UCSD-AML1 (cell line): ENCODE measurements around the gene FNDC5.
"Not testable (repeated sequence)": the region's sequence is repeated elsewhere in the genome, so short reads cannot be mapped to it uniquely, and the experiment has no call there.

Source experiments
- DNase-seq: peaks from one replicate; lab custom pipeline; 2025; ENCODE audit not compliant: unreplicated experiment; lab: John Stamatoyannopoulos, UW

Gene FNDC5

DNA sequence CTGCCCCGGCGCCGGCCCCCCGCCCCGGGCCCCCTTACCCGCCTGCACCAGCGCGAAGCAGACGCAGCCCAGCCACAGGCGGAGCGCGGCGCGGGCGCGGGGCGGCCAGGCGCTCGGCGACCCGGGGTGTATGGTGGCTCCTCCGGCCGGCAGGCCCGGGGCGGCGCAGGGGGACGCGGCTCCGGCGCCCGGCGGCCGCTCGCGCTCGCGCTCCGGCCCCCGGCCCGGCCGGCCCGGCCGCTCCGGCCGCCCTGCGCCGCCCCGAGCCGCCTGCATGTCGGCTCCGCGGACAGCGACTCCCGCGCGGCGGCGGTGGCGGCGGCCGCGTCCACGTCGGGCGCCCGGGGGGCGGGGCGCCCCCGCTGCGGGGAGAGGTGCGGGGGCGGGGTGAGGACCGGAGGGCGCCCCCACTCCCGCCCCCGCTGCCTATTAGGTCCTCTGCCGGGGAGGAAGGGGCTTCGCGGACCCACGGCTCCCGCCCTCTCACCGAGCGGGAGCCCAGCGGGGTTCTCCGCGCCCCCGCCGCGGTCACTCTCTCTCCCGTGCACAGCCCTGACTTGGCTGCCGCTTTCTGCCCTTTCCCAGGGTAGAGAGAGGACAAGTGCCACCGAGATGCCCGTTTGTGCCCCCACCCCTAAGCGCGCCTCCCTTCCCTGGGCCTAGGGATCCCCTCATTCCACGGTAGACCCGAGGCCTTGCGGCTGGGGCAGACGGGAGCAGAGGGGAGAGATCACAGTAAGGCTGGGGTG is at the start of gene FNDC5:
Gene FNDC5, minus strand, starts transcription at position 298 of the 749 bp plus-strand sequence.
- DNase-seq: no peak

DNA sequence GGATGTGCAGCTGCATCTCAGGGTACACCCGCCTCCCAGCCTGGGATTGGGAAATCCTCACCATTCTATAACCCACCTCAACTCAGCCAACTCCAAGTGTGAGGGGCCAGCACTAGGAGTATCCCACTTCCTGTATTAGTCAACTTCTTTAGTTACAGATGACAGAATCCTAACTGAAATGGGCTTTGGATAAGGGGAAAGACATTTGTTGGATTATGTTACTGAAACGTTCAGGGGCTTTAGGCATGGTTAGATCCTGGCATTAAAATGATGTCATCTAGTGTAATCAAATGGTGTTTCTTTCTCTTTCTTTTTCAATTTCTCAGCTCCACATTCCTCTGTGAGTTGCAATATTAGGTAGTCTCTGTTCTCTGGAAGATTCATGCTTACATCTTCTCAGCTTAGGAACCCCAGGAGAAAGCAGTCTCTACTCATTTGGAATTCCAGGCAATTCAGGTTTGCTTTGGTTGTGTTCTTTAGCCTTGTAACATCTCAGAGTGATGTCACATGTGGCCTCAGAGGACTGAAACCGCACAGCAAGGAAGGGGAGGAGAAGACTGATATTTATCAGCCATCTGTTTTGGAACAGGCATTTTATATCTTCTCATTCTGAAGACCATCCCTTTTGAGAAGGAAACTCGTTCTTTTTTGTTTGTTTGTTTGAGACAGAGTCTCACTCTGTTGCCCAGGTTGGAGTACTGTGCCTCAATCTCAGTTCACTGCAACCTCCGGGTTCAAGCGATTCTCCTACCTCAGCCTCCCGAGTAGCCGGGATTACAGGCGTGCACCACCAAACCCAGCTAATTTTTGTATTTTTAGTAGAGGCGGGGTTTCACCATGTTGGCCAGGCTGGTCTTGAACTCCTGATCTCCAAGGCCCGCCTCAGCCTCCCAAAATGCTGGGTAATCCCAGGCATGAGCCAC is 49.4 kb upstream of the FNDC5 start:
- DNase-seq: no peak

DNA sequence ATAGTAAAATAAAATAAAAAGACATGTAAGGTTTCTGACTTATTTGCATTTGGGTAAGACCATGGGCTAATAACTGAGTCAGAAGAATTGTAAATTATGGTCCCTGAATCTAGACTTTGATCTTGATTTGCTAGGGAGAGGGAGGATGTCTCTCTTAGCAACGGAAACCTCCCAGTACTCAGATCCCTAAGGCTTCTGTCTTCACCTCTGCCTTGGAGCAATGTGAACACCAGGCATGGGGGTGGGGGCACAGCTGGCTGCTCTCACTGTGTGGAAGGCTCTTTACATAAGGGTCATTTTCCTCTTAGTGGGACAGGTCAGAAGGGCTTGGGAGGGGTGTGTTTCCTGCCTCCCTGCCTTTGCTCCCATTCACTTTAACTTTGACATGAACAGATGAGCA is 47.5 kb upstream of the FNDC5 start:
- DNase-seq: no peak

DNA sequence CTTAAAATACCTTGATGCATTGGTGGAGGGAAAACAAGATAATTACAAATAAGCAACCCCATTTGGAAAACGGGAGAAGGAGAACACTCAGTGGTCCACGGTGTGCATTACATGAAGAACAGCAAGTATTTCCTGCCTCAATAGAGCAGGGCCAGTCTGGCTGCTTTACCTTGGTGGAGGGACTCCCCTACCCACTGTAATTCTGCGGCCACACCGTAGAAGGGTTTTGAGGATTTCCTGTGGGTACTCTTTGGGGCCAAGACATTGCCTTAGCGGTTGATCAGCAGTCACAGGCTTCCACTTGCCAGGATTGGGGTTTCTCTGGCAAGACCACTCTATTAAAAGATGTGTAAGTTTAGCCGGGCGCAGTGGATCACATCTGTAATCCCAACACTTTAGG is 46.8 kb upstream of the FNDC5 start:
- DNase-seq: no peak

DNA sequence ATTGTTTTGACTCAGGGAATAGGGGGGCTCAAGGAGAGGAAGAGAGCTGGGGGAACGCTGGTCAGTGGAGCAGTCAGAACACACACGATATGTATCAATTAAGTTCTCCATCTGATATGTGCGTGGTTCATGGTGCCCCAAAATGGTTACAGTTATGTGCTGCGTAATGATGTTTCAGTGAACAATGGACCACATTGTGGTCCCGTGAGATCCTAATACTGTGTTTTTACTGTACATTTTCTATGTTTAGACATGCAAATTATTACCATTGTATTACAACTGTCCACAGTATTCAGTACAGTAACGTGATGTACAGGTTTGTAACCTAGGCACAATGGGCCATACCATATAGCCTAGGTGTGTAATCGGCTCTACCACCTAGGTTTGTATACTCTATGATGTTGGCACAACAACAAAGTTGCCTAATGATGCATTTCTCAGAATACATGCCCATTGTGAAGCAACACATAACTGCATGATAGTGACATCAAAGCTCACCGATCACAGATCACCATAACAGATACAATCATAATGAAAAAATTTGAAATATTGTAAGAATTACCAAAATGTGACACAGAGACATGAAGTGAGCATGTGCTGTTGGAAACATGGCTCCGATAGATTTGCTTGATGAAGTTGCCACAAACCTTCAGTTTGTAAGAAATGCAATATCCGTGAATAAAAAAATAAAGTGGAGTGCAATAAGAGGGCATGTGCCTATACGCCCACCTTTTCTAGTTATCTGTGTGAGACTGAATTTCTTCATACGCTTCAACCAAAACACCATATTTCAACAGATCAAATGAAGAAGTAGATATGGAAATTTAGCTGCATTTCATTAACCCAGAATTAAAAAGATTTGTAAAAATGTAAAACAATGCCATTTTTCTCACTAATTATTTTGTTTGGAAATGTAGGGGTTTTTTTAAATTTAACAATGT is 45.3 kb upstream of the FNDC5 start:
- DNase-seq: no peak

DNA sequence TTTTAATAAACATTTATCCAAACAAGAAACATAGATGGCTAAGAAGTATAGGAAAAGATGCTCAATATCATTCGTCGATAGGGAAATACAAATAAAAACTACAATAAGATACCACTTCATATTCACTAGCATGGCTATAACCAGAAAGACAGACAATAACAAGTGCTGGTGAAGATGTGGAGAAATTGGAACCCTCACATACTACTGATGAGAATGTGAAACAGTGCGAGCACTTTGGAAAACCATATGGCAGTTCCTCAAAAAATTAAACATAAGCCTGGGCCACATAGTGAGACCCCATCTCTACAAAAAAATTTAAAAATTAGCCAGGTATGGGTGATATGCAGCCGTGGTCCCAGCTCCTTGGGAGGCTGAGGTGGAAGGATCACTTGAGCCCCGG is 39.6 kb upstream of the FNDC5 start:
- no peak for DNase-seq

DNA sequence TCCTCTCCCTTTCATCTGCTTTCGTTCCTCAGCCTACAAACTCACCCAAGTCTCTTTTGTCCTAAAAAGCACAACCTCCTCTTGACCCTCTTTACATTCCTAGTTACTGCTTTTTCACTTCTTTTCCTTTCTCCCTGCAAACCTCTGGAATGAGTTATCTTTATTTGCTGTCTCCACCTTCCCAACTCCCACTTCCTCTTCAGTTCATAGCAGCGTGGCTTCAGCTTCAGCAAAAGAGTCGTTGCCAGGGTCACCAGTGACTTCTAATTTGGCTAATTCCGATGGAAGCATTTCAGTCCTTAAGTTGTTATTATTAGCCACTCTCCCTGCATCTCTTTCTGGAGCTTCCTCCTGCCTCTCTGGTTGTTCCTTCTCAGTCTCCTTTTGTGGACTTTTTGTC is 36.7 kb upstream of the FNDC5 start:
- no peak for DNase-seq

DNA sequence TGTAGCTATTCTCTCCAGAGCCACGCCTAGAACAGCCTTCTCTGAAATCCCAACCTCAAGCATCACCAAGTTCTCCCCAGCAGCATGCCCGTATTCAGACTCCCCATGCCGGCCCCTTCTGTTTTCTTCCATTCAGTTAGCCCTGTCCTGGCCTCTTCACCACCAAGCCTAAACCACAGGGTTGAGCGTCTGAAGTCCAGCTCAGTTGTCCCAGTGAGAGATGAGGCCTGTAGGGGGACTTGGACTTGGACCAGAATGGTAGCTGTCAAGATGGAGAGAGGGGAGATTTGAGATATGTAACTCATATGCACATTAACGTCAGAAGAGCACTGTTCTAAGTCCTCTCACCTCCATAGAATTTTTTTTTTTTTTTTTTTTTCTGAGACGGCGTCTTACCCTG is 35.9 kb upstream of the FNDC5 start:
- no peak for DNase-seq

DNA sequence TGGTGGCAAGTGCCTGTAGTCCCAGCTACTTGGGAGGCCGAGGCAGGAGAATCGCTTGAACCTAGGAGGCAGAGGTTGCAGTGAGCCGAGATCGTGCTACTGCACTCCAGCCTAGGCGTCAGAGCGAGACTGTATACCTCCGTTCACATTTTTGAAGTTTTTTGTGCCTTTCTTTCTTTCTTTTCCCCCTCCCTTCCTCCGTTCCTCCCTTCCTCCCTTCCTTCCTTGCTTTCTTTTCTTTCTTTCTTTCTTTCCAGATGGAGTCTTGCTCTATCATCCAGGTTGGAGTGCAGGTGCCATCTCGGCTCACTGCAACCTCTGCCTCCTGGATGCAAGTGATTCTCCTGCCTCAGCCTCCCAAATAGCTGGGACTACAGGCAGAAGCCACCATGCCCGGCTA is 34.9 kb upstream of the FNDC5 start:
- DNase-seq: not testable (repeated sequence)

DNA sequence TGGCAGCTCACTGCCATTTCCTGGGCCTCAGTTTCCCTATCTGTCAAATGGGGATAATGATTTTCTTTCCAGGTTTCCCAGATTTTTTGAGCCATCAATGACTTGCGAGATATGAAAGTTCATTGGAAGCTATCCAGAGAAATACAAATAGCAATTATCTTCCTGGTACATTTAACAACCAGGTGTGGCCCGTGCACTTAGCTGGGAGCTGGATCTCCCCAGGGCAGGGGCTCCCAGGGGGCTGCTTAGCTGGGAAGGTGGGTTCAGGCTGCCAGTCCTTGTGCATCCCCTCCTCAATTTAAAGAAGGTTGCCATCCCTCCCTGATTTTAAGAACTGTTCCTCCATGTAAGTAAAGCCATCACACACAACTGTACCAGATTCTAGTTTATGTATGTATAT is 34.1 kb upstream of the FNDC5 start:
- no peak for DNase-seq

DNA sequence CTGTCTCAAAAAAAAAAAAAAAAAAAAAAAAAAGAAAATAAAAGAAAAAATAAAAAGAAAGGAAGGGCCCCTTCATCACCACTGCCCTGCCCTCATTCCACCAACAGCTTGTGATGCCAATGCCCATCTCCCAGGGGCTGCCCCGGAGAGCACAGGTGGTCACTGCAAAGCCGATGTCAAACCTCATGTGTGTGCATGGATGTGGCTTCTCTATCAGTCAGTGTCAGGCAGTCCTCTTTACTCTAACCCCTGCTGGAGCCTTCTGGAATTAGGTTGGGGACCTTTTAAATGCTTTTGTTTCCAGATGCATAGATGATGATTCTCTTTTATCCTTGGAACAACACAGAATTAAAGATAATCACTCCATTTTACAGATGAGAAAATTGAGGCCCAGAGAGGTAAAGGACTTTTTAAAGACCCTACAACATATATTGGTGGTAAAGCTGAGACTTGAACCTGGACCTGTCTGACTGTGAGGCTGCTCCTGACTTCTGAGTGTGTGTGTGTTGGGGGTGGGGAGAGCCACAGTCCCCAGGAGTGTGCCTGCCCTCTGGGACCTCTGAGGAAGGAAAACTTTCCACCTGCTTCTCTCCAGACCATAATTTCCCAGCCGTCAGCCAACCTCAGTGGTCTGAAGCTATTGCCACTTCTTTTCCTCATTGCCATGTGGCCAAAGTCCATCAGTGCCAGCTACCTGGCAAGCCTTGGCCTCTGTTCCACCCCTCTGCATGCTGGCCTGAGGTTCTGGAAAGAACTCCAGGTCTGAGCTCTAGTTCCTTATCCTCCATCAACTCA is 33.5 kb upstream of the FNDC5 start:
- DNase-seq: no peak

DNA sequence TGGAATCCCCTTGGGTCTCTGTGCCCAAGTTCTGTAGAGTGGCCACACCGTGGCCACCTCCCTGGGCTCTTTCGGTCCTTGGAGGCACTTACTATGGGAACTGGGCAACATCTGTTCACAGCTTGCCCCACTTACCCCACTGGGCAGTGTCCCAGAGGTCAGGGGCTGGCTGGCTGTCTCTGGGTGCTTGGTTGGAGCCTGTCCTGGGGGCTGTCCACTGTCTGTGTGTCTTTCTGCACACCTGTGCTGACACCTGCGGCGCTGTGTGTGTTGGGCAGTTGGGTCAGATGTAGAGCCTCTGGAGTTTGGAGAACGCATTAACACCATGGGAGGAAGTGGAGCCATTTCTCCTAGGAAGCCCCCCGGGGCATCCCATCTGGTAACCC is 31.8 kb upstream of the FNDC5 start:
- no peak for DNase-seq

DNA sequence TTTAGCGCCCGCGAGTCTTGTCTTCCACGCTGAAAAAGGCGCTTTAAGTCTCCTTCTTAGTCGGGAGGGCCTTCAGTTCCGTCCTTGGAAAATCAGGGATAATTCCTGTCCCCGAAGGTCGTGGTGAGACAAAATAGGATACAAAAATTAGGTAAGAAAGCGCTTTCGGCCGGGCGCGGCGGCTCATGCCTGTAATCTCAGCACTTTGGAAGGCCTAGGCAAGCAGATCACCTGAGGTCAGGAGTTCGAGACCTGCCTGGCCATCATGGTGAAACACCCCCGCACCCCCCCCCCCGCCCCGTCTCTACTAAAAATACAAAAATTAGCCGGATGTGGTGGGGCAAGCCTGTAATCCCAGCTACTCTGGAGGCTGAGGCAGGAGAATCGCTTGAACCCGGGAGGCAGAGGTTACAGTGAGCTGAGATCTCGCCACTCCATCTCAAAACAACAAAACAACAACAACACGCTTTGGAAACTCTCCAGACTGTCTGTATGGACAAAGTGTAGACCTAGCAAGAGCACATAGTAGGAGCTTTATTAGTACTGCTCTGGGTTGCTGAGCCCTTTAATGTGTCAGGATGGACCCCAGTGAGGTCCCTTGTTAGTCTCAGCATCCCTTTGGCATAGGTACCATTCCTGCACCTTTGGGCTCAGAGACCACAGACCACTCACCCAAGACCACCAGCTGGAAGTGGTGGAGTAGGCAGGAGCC is 31.3 kb upstream of the FNDC5 start:
- DNase-seq: no peak

DNA sequence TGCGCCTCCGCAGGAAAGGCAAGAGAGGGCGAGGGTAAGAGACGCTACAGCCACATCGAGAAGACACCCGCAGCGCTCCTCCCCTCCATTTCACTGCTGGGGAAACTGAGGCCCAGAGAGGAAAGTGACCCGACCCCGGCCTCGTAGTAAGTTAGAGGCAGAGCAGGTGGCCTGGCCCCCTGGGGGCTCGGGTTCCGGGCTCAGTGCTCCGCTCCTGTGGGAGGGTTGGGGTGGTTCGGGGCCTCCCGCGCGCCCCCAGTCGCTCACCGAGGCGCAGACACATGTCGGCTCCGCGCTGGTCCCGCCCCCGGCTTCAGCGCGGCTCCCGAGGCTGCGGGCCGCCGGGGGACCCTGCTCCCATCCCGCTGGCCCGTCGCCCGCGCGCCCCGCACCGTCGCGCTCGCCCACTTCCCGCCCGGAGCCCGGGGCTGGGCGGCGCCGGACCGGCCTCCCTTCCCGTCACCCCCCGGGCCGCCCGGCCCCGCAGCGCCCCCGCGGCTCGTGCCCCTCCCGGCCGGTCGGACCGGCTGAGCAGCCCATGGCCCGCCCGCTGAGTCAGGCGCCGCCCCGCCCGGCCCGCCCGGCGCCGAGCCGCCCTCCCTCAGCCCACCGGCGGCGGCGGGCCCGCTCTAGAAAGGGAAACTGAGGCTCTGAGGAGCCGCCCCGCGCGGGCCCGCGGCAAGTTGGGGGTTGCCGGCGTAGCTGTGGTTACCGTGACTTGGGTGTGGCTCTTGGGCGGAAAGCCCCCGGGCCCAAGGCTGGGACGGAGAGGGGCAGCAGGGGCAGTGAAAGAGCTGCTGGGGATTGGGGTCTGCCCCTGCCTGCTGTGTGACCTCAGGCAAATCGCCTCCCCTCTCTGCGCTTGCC is 30.5 kb upstream of the FNDC5 start, which contains the start of gene TMEM54:
Gene TMEM54, minus strand, starts transcription at position 434 of the 867 bp plus-strand sequence. Its CDS starts 151 bp downstream, at position 283.
- DNase-seq: no peak

DNA sequence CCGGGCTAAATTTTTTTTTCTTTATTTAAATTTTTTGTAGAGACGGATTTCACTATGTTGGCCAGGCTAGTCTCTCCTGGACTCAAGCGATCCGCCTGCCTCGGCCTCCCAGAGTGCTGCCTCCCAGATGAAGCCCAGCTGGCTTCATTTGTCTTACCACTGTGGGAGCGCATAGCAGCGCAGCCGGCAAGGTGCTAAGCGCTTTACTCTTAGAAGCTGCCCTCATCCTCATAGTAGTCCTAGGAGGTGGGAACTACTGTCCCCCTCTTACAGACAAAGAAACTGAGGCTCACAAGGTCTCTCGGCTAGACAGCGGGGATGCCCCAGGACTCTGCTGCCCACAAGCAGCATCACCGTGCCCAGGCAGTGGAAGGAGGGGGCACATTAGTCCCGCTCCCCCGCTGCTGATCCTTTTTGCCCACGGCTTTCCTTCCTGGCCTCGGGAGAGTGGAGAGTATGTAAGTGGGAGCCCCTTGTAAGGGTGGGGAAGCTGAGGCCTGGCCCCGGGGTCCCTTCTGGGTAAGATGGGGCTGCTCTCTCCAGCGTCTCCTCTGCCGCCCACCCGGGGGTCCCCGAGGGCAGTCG is 29.8 kb upstream of the FNDC5 start:
- DNase-seq: no peak

DNA sequence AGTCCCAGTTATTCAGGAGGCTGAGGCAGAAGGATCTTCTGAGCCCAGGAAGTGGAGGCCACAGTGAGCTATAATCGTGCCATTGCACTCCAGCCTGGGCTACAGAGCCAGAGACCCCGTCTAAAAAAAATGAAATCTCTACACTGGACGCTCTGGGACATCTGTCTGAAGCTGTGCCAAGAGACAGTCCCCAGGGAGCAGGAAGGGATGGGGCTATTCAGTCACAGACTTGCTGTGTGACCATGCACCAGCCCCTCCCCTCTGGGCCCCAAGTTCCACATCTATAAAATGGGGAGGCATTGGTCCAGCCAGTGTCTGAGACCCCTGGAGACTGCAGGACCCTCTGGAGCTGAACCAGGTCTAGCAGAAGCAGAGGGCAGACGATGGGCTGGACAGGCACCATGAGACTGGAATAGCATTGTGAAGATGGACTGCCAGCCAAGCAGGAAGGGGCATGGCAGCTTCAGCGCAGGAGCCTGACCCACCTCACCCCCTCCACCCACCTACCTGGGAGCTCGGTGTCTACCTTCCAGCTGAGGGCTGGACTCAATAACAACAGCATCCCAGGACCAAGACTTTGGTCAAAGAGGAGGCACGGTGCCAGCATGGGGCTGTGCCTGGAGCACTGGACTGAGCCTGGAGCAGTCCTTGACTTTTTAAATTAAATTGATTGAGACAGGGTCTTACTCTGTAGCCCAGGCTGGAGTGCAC is 29.0 kb upstream of the FNDC5 start:
- DNase-seq: no peak

DNA sequence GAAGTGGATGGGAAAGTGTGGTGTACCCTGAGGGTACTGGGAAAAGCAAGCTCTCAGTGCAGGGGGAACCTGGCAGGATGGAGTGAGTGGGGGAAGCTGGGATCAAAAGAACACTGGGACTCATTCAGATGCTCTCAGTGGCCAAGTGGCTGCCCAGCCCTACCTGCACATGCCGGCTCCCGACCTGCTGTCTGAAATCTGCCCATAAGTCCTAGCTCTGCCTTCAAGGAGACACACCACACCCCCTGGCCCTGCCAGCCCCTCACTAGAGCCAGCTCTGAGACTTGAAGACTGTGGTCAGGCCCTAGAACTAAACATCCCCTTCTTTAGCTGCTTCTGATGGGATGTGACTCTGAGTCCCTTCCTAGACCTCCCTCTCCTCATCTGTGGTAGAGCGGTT is 28.2 kb upstream of the FNDC5 start:
- no peak for DNase-seq

DNA sequence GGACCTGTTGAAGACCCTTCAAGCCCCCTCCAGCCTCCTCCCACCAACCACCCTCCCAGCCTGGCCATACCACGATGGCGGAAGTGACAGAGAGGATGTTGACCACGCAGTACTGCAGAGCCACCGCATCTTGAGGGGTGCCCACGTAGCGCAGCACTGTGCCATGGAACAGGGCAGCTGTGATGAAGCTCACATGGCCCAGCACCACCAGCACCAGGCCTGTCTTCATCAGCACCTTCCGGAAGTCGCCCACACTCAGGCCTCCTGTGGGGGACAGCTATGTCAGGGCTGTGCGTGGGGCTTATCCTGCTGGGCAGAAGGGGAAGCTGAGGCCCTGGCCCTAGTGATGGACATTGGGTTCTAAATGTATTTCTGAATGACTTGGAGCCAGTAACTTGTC is 27.3 kb upstream of the FNDC5 start:
- DNase-seq: no peak
